Measurements from ENCODE around the gene CDKAL1.
A peak's percentile ranks its signal among the peaks of the same experiment; 100 is the strongest.
"Not testable (repeated sequence)": the region's sequence is repeated elsewhere in the genome, so short reads cannot be mapped to it uniquely, and the experiment has no call there.

The CDKAL1 gene

DNA sequence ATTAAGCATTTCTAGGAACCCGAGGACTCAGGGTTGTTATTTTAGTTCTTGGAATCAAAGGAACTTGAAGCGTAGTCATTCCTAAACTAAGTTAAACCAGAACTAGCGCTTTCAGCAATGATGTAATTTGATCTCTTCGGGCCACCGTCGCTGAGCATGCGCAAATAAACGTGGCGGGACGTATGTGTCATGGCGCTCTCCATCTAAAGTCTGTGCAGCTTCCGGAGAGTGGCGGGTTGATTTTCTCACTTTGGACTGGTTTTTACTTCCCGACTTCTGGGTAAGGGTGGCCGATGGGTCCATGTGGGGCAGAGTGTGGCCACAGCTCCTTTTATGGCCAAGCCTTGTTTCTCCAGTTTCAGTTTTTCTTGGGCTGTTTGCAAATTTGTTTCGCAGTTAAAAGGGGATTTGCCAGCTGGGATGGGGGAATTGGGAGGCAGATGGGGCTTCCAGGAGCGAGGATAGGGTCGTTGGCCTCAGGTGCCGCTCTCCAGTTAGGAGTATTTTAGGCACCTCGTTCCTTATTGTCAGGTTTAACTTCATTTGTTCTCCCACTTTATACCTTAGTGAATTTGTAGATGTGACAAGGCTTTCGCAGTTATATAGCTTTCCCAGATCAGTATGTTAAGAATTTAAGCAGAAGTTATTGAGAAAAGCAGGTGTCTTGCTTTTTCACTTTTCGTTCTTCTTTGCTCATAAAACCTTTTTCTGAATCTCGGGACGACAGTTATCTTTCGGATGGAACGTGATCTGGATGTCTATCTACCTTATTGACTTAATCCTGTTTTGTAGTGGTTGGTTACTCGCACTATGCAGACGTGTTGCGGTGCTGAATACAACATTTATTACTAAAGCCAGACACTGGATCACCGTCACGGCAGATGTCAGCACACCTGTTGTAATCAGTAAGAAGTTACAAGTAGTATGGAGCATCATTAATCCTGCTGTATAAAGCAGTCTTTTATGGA lies at the start of gene CDKAL1:
TSS of gene CDKAL1 (plus strand) at position 163 of the 968 bp plus-strand sequence. CDS start 11,894 bp downstream, outside the sequence.
- DNase-seq (ENCODE audit: low spot score), result peak; percentile 87

DNA sequence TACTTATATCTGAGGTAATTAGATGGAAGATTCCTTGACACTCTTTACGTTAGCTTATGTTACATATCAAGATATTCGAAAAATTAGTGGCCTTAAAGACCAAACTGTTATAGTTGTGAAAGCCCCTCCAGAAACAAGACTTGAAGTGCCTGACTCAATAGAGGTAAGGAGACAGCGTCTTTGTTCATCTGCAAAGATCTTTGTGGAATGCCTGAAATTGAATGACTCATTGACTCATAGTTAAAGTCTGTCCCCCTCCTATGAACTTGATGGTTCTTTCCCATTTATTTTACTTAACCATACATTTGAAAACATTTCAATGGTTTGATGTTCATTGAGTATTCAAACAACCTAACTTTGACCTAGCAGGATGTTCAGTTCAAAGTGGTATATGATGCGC lies 47.6 kb upstream of the CDKAL1 start:
- DNase-seq (ENCODE audit: low spot score), result no peak

DNA sequence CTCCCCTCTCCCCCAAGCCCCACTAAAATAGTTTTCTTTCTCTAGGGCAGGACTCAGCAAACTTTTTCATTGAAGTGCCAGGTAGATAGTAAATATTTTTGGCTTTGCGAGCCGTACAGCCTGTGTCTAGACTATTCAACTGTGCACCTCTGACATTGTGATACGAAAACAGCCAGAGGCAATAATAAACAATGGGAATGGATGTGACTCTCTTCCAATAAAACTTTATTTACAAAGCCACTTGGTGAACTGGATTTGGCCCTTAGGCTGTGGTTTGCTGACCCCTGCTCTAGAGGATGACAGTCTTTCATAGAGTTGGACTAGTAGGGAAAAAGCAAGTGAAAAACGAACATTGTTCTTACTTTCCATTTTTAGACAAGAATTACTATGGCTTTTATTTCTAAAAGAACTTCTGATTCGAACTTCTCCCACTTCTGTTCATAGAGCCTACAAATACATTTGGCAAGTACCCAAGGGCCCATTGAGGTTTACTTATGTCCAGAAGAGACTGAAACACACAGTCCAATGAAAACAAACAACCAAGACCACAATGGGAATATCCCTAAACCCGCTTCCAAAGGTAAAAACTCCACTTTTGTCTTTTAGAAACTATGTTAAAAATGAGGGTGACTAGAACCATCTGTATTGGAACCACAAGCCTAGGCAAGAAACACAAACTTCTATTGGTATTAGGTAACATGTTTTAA lies 46.4 kb upstream of the CDKAL1 start:
- no peak for DNase-seq (ENCODE audit: low spot score)

DNA sequence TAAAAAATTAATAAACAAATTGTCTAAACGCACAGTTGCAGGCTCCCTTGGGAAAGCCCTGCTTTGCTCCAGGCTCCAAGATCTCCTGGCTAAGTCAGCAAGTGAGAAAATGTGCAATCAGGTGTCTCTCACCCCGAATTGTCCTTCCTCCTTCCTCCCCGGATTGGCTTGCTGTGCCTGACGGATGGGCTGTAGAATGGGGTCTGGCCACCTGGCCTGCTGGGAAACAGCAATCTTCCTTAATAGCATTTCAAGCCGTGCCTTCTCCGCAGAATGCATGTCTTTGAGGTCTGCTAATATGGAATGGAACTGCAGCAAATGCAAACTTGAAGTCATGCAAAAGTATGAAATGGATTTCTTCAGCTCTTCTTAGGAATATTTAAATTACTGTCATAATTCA lies 43.7 kb upstream of the CDKAL1 start:
- no peak for DNase-seq (ENCODE audit: low spot score)

DNA sequence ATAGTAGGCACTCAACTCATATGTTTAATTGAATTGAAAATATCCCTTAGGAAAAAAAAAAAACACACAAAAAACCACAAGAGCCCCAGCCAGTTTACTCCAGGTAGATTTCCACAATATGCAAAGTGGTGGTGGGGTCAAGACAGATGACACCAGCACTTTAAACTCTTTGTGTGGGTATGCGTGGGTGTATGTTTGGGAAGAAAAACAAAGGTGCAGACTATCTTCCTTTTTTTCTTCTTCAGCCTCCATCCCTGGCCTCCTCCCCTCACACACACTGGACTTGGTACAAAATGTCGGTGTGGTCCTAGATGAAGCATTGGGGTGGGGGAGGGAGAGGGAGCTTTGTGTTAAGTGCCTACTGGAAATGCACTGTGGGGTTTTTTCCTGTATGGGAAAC lies 42.2 kb upstream of the CDKAL1 start:
- no peak for DNase-seq (ENCODE audit: low spot score)

DNA sequence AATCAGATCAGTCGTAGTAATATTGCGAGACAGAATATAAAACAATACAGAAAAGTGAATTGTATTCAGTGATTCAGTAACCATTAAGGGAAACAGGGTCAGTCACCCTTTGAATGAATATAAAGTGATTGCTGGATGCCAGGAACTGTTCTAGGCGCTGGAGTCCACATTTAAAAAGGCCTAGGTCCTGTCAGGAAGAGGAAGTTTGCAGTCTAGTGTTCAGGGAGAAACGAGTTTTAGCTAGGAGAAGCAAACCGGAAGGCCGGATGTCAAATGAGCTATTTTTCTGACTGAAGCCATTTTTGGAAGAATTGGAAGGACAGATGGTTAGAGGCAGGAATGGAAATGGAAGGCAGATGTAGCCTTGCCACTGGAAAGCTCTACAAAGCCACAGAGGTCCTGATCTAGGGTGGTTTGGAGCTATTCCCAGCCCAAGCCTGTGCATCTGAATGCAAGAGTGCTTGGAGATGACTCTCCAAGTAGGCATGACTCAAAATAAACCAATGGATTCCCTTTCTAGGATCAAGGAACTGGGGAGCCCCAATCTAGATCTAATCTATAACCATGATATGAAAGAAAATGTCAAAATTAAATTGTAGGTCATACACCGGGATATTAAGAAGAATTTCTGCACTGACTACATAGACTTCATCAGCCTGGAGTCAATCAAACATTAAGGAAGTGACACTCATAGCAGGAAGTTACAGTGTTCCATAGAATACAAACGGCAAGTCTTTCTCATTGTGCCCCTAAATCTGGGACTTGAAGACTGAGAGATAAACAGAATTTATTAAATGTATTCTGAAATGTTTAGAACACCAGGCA lies 36.8 kb upstream of the CDKAL1 start:
- DNase-seq (ENCODE audit: low spot score), result no peak

DNA sequence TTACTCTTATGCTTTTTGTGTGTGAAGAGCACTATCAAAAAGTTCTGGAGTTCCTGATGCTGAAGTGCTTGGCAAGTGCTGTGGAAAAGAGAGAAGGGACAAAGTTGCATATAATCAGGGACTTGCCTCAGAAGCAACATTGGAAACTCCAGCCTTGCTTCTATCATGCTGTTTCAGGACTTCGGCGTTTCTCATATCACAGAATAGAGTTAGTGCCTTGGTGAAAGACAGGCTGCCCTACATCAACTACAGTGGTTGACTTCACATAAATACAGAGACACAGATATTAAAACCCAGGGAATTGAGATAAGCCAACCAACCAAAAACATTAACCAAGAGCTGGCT lies 36.2 kb upstream of the CDKAL1 start:
- no peak for DNase-seq (ENCODE audit: low spot score)

DNA sequence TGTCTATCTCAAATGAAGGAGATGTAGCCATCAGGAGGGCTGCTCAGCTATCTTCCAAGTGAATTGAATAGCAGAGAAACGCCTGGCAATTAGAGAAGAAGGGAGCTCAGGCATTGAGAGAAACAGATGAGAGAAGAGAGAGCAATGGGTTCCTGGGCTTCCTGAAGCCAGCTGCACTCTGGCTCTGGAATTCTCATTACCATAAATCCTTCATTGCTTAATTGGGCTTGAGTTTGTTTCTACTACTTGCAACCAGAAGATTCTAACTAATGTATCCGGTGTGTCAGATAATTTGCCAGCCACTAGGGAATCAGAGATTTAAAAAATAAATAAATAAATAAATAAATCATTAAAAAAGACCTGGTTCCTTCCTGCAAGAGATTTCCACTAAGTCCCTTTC lies 25.0 kb upstream of the CDKAL1 start:
- no peak for DNase-seq (ENCODE audit: low spot score)

DNA sequence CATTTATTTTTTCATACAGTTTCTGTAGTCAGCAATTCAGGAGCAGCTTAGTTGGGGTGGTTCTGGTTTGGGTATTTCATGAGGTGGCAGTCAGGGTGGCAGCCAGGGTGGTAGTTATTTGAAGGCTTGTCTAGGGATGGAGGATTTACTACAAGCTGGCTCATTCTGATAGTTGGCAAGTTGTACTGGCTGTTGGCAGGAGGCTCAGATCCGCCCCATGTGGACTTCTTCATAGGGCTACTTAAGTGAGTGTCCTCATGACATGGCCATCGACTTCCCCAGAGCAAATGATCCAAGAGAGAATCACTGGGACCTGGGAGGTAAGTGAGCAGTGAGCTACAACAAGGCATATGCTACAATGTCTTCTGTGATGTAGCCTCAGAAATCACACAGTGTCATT lies 22.4 kb upstream of the CDKAL1 start:
- no peak for DNase-seq (ENCODE audit: low spot score)

DNA sequence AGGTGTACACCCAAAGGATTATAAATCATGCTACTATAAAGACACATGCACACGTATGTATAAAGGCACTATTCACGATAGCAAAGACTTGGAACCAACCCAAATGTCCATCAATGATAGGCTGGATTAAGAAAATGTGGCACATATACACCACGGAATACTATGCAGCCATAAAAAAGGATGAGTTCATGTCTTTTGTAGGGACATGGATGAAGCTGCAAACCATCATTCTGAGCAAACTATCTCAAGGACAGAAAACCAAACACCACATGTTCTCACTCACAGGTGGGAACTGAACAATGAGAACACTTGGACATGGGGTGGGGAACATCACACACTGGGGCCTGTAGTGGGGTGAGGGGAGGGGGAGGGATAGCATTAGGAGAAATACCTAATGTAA lies 9.0 kb upstream of the CDKAL1 start:
- DNase-seq (ENCODE audit: low spot score), result not testable (repeated sequence)

DNA sequence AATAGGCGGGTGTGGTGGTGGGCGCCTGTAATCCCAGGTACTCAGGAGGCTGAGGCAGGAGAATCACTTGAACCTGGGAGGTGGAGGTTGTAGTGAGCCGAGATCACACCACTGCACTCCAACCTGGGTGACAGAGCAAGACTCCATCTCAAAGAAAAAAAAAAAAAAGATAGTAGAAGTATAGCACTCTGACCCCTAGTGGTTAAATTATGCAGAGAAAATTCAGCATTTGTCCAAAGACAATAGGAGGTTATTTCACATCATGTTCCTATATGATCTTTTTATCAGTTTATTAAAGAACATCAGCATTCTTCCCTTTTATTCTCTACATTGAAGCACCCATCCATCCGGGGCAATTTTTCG lies 5.2 kb upstream of the CDKAL1 start:
- DNase-seq (ENCODE audit: low spot score), result peak; percentile 29

DNA sequence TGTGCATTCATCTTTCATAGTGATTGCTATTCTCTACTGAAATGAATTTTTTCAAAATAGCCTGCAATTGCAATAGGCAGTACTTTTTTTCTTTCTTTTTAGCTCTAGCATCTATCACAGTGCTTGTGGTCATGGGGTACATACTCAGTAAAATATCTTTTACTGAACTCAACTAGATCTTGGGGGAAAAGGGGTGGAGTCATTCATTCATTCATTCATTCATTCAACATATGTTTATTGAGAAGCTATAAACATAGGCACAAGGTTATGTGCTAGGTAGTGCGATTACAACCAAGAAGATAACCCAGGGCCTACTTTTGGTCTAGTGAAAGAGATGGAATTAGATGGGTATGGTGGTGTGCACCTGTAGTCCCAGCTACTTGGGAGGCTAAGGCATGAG lies 1.4 kb upstream of the CDKAL1 start:
- no peak for DNase-seq (ENCODE audit: low spot score)

DNA sequence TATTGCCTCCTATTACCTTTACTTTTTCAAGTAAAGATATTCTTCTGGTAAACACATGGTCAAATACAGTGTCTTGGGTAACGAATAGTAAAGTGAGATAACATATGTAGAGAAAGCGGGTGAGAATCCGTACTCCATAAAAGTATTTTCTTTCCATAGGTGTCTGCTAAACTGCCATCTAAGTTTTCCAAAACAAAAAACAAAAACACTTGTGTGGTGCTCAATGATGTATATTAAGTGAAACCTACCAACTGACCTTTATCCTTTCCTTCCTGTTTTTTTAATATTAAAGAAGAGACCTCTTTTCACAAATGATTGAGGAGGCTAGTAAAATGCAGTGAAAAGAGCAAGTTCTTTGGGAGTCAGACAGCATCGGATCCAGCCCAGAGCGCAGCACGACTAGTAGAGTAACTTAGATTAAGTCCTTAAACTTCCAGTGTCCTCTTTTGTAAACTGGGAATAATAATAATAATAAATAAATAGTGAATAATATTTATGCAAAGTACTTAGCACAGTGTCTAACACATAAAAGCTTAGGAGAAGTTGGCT lies 437 bp upstream of the CDKAL1 start:
- DNase-seq (ENCODE audit: low spot score), result no peak

DNA sequence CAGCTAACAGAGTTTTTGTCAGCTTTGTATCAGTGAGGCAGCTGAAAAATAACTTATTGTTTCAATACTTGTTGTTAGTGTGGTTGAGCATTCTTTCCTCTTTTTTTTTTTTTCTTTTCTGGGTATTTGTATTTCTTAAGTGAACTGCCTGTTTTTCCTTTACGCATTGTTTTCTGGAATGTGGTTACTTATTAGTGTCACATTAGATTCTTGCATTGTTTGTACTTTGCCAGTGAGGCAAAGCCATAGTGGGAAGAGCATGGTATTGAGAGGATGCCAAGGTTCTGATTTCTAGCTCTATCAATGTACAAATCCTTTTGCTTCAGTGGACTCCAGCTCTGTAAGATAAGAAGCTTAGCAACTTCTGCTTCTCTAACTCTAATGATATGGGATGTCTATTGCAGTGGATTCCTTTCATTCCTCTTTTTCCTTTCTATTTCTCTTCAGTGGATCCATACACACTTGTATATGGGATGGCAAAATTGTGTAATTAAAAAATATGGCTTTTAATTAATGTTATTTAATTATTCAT lies 3.9 kb downstream of the CDKAL1 start:
- no peak for DNase-seq (ENCODE audit: low spot score)

DNA sequence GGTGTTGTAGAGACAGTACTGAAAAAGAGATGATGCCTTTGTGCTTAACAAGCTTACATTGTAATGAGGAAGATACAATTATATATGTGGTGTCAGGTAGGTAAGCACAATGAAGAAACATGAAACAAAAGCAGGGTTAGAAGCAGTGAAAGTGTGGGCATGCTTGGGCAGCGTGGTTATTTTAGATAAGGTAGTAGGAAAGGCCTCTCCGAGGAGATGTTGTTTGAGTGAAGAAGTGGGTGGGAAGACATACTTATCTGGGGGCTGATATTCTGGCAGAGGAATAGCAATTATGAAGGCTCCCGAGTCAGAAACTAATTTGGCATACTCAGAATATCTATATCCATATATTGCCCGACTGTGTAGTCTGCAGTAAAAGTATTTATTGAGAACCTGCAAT lies 4.7 kb downstream of the CDKAL1 start:
- no peak for DNase-seq (ENCODE audit: low spot score)

DNA sequence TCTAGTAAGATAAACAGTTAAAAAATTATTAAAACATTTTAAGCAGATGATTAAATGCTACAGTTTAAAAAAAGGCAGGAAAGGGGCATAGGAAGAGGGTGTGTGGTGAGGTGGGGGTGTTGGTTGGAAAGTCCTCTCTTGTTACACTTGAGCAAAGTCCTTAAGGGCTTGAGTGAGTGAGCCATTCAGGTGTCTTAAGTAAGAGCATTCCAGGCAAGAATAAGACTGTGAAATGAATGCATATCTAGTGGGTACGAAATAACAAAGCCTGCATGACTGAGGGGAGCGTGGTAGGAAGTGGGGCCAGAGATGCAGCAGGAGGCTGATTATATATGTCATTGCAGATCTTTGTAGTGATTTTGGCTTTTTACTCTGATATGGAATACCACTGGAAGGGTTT lies 5.1 kb downstream of the CDKAL1 start:
- no peak for DNase-seq (ENCODE audit: low spot score)

DNA sequence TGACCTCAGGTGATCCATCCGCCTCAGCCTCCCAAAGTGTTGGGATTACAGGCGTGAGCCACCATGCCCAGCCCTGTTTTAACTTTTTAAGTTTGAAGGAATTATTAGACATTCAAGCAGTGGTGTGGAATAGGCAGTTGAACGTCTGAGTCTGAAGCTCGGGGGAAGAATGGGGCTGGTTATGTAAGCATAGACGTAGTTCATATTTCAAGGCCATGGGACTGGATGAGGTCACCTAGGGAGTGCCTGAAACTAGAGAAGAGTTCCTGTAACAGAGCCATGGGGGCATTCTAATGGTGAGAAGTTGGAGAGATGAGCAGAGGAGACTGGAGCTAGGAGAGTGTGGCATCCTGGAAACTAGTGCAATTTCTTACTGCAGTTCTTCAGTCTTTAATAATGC lies 6.4 kb downstream of the CDKAL1 start:
- DNase-seq (ENCODE audit: low spot score), result no peak

DNA sequence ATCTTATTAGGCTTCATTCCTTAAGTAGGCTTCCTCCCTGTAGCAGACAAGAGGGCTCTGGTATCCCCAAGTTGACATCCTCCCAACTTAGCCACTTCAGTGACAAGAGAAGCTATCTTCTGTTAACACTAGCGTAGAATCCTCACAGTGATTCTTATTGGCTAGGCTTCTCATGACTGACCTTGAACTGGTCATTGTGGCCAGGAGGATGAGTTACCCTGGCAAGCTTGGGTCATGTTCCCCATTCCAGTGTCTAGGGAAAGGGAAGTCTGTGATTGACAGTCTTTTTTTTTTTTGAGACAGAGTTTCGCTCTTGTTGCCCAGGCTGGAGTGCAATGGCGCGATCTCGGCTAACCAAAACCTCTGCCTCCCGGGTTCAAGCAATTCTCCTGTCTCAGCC lies 7.1 kb downstream of the CDKAL1 start:
- no peak for DNase-seq (ENCODE audit: low spot score)

DNA sequence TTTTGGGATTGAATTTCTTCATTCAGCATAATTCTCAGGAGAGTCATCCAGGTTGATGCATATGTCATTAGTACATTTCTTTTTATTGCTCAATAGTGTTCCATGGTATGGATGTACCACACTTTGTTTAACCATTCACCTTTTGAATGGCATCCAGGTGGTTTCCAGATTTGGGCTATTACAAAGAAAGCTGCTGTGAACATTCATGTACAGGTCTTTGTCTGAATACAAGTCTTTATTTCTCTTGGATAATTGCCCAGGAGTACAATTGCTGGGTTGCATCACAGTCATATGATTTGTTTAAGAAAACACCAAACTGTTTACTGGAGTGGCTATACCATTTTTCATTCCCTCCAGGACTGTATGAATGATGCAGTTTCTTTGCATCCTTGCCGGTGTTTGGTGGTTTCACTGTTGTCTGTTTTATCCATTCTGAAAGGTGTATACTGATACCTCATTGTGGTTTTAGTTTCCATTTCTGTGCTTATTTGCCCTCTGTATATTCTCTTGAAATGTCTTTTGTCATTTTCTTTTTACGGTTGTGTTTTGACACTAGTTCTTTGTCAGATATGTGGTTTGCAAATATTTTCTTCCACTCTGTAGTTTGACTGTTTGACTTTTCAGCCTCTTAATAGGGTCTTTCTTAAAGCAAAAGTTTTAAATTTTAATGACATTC lies 8.8 kb downstream of the CDKAL1 start:
- DNase-seq (ENCODE audit: low spot score), result no peak

DNA sequence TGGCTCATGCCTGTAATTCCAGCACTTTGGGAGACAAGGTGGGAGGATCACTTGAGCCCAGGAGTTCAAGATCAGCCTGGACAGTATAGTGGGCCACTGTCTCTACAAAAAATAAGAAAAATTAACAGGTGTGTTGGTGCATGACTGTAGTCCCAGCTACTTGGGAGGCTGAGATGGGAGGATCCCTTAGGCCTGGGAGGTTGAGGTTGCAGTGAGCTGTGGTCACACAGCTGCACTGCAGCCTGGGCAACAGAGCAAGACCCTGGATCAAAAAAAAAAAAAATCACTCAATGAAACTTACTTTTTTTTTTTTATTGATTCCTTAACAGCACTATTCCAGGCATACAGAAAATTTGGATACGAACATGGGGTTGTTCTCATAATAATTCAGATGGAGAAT lies 14.0 kb downstream of the CDKAL1 start:
- DNase-seq (ENCODE audit: low spot score), result no peak

DNA sequence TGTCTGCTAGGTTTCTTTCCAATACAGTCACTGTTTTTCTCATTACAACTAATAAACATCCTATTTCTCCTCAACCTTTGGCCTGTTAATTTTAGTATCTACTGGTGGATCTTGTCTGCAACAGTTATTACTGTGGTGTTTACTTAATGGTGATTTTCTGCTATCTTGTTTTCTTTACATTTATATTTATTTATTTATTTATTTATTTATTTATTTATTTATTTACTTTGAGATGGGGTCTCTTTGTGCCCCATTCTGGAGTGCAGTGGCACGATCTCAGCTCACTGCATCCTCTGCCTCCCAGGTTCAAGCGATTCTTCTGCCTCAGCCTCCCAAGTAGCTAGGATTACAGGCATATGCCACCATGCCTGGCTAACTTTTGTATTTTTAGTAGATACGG lies 15.1 kb downstream of the CDKAL1 start:
- not testable (repeated sequence) for DNase-seq (ENCODE audit: low spot score)
